ENCODE measurements around the gene MSMO1.

Gene MSMO1

DNA sequence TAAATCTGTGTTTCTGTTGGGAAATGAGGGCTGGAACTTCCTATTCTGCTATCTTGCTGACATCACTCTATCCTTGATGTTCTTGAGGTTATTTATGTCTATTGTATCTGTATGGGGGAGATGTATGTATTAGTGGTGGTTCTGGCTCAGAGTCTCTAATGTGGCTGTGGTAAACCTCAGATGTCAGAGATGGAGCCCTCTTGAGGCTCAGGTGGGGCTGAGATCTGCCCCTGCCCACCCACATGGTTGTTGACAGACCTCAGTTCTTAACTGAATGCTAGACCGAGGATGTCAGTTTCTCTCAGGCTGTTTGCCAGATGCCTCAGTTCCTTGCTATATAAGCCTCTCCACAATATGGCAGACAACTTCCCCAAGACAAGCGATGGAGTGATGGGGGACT, 48.0 kb downstream of the MSMO1 start:
- POLR2A ChIA-PET = no interaction called here
- CTCF ChIA-PET = interaction anchor here (1.2 kb wide), 1 partner anchor 10 kb away, joined by 5 read pairs; no protein-coding TSS in a partner anchor
- DNase-seq (ENCODE audit: extremely low spot score) = no peak
- TF ChIP-seq, protein P1, sequence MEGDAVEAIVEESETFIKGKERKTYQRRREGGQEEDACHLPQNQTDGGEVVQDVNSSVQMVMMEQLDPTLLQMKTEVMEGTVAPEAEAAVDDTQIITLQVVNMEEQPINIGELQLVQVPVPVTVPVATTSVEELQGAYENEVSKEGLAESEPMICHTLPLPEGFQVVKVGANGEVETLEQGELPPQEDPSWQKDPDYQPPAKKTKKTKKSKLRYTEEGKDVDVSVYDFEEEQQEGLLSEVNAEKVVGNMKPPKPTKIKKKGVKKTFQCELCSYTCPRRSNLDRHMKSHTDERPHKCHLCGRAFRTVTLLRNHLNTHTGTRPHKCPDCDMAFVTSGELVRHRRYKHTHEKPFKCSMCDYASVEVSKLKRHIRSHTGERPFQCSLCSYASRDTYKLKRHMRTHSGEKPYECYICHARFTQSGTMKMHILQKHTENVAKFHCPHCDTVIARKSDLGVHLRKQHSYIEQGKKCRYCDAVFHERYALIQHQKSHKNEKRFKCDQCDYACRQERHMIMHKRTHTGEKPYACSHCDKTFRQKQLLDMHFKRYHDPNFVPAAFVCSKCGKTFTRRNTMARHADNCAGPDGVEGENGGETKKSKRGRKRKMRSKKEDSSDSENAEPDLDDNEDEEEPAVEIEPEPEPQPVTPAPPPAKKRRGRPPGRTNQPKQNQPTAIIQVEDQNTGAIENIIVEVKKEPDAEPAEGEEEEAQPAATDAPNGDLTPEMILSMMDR (IDR thresholded peaks at IDR 0.05; ENCODE audit: control extremely low read depth, extremely low read depth, low read depth, missing control alignments) = no peak

DNA sequence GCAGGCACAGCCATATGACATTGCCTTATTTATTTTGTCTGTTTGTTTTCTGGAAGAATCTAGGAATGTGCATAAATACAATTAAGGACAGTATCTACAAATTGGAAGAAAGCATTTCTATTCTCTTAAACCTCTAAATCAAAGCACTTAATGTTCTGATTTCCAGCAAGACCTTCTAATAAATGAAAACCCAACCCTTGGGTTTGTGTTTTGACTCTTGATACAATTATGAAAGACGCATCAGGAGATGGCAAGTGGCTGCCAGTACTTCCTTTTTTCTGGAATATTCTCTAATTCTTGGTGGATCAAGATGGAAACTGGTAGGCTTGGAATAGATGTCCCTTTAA, 50.9 kb downstream of the MSMO1 start:
- POLR2A ChIA-PET = no interaction called here
- DNase-seq (ENCODE audit: extremely low spot score) = no peak
- CTCF ChIA-PET = interaction anchor here (1.1 to 2.1 kb wide), 2 partner anchors 10 to 14 kb away, joined by 4 read pairs; no protein-coding TSS in a partner anchor
- TF ChIP-seq, protein P1 (IDR thresholded peaks at IDR 0.05; ENCODE audit: control extremely low read depth, extremely low read depth, low read depth, missing control alignments) = no peak

DNA sequence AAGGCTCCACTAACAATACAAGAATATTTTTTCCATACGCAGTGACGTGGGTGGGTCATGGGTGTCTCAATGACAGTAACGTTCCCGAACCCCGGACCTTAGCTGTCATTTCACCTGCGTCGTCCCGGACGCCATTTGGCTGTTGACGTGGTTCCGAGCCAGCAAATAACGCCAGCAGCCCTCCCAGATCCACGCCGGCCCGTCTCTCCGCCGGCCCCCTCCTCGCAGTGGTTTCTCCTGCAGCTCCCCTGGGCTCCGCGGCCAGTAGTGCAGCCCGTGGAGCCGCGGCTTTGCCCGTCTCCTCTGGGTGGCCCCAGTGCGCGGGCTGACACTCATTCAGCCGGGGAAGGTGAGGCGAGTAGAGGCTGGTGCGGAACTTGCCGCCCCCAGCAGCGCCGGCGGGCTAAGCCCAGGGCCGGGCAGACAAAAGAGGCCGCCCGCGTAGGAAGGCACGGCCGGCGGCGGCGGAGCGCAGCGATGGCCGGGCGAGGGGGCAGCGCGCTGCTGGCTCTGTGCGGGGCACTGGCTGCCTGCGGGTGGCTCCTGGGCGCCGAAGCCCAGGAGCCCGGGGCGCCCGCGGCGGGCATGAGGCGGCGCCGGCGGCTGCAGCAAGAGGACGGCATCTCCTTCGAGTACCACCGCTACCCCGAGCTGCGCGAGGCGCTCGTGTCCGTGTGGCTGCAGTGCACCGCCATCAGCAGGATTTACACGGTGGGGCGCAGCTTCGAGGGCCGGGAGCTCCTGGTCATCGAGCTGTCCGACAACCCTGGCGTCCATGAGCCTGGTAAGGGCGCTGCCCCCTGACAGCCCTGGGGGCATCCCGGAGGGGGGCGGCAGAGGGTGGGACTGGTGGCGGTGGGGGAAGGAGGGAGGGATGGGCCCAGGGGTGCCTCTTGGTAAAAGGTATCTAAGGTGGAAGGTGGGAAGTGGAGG, 51.5 kb downstream of the MSMO1 start, which contains the start of gene CPE:
CPE (plus strand) TSS at position 264 of the 933 bp plus-strand sequence; CDS start at position 478, 214 bp downstream.
- CTCF ChIA-PET = interaction anchor here (1.1 to 2.1 kb wide), 2 partner anchors 9 to 13 kb away, joined by 4 read pairs; no protein-coding TSS in a partner anchor
- TF ChIP-seq, protein P1 (IDR thresholded peaks at IDR 0.05; ENCODE audit: control extremely low read depth, extremely low read depth, low read depth, missing control alignments) = no peak
- DNase-seq (ENCODE audit: extremely low spot score) = peak; percentile 55
- POLR2A ChIA-PET = no interaction called here

DNA sequence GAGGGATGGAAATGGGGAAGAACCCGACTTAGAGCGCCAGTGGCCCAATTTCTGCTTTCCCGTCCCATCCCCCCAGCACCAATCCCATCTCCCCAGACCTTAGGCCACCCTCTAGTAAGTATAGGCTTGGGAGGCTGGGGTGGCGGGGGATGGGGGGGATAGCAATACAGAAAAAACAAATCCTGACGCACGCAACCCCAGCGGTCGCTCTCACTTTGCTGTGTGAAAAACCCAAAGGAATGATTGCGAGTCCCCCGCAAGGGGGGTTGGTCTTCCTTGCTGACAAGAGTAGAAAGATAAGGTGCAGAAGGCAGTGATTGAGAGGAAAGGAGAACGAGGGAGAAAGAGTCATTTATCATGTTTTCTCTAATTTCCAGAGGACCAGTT, 52.2 kb downstream of the MSMO1 start:
- ChIA-PET CTCF (no interaction called here), POLR2A (no interaction called here)
- no peak for DNase-seq (ENCODE audit: extremely low spot score)
- TF ChIP-seq, protein P1 (IDR thresholded peaks at IDR 0.05; ENCODE audit: control extremely low read depth, extremely low read depth, low read depth, missing control alignments) = no peak

DNA sequence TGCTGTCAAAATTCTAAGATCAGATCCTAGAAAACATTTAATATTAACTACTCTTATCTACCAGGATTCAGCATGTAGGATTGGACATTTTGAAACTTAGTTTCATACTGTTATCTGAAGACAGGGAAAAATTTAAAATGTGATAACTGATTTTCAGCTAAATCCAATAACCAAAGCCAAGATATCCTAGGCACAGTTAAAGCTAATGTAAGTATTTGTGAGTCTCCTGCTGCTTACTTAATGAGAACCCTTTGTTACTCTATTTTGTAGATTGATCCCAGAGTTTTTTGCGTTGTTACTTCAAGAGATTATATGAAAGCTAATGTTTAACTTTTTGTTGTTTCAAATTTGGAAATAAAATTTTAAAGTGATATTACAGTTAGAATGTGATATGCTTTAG, 53.3 kb downstream of the MSMO1 start:
- POLR2A ChIA-PET = no interaction called here
- DNase-seq (ENCODE audit: extremely low spot score) = no peak
- TF ChIP-seq, protein P1 (IDR thresholded peaks at IDR 0.05; ENCODE audit: control extremely low read depth, extremely low read depth, low read depth, missing control alignments) = no peak
- CTCF ChIA-PET = interaction anchor here (0.8 kb wide), 1 partner anchor 9 kb away, joined by 4 read pairs; no protein-coding TSS in a partner anchor

DNA sequence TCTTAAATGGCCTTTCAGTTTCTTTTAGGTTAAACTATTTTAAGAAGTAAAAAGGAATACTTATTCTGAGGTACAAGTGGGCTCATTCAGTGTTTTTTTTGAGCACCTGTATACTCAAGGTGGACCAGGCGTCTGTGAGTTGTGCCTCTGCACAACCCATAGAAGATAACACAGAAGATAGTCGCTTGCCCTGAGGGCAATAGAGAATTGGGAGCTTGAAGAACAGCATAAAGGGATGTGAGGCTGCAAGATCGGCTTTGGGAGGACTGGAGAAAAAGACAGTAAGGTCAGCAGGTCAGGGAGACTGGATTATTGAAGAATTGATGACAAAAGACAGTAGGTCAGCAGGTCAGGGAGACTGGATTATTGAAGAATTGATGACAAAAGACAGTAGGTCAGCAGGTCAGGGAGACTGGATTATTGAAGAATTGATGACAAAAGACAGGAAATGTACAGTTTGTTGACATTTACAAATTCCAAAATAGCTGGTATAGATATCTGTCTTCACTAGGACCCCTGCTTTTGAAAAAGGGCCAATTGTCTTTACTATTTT, 54.4 kb downstream of the MSMO1 start:
- TF ChIP-seq, protein P1 (IDR thresholded peaks at IDR 0.05; ENCODE audit: control extremely low read depth, extremely low read depth, low read depth, missing control alignments) = no peak
- ChIA-PET CTCF (interaction anchor here (1.0 kb wide), 1 partner anchor 251 kb away, joined by 3 read pairs; no protein-coding TSS in a partner anchor), POLR2A (no interaction called here)
- DNase-seq (ENCODE audit: extremely low spot score) = no peak

Data from GM10248 (cell line).